Parathyroid adenoma (tissue), 2 donors: Measurements from ENCODE around the gene WNK3.

Experiments
- H2AFZ ChIP-seq: fragments of 300-600 bp; sonication (generic); one replicate; pipeline ENCODE4 v1.7.0; 2017; ENCODE audit warnings: antibody characterized with exemption, mild to moderate bottlenecking
- H3K27ac ChIP-seq: fragments of 300-600 bp; sonication (generic); one replicate; pipeline ENCODE4 v1.7.0; 2017
- H3K27me3 ChIP-seq: fragments of 300-600 bp; sonication (generic); one replicate; pipeline ENCODE4 v1.7.0; 2017; ENCODE audit warnings: low read length; ENCODE audit not compliant: control insufficient read depth, insufficient read depth
- H3K36me3 ChIP-seq: fragments of 300-600 bp; sonication (generic); one replicate; pipeline ENCODE4 v1.7.0; 2017; ENCODE audit warnings: low read length; ENCODE audit not compliant: control insufficient read depth, insufficient read depth
- H3K4me1 ChIP-seq: fragments of 300-600 bp; sonication (generic); one replicate; pipeline ENCODE4 v1.7.0; 2017; ENCODE audit warnings: control low read depth
- H3K4me2 ChIP-seq: fragments of 300-600 bp; sonication (generic); one replicate; pipeline ENCODE4 v1.7.0; 2017; ENCODE audit warnings: low read length
- H3K4me3 ChIP-seq: fragments of 300-600 bp; sonication (generic); one replicate; pipeline ENCODE4 v1.7.0; 2017; ENCODE audit warnings: low read depth, low read length
- H3K79me2 ChIP-seq: fragments of 300-600 bp; sonication (generic); one replicate; pipeline ENCODE4 v1.7.0; 2017; ENCODE audit warnings: control low read depth
- H3K9ac ChIP-seq: fragments of 300-600 bp; sonication (generic); one replicate; pipeline ENCODE4 v1.7.0; 2017; ENCODE audit warnings: mild to moderate bottlenecking
- H3K9me3 ChIP-seq: fragments of 300-600 bp; sonication (generic); one replicate; pipeline ENCODE4 v1.7.0; 2017; ENCODE audit warnings: low read length; ENCODE audit not compliant: control insufficient read depth
- TF ChIP-seq, protein P1 (sequence below): fragments of 300-600 bp; sonication (generic); IDR thresholded peaks from one replicate; pipeline ENCODE4 v1.7.0; 2017; ENCODE audit warnings: antibody characterized with exemption, mild to moderate bottlenecking
- donor health status: primary hyperparathyroidism.

Gene WNK3

GRCh38 chrX:54320067-54320466 lies 37.8 kb downstream of the WNK3 start:
- Histone ChIP-seq H3K4me1 (no peaks in the 10 kb centered on the region), H3K27ac (no peak overlapping the region)

GRCh38 chrX:54306379-54306778 lies 51.5 kb downstream of the WNK3 start:
- no peak overlapping the region for H3K9ac ChIP-seq
- no peaks in the 10 kb centered on the region for H3K79me2 ChIP-seq
- no peak overlapping the region for H3K4me2 ChIP-seq
- no peaks in the 10 kb centered on the region for H3K4me1 ChIP-seq
- H3K9me3 ChIP-seq: no peaks in the 10 kb centered on the region
- no peaks in the 10 kb centered on the region for H3K36me3 ChIP-seq
- H2AFZ ChIP-seq: no peak overlapping the region
- no peak overlapping the region for H3K27ac ChIP-seq
- TF ChIP-seq, protein P1, sequence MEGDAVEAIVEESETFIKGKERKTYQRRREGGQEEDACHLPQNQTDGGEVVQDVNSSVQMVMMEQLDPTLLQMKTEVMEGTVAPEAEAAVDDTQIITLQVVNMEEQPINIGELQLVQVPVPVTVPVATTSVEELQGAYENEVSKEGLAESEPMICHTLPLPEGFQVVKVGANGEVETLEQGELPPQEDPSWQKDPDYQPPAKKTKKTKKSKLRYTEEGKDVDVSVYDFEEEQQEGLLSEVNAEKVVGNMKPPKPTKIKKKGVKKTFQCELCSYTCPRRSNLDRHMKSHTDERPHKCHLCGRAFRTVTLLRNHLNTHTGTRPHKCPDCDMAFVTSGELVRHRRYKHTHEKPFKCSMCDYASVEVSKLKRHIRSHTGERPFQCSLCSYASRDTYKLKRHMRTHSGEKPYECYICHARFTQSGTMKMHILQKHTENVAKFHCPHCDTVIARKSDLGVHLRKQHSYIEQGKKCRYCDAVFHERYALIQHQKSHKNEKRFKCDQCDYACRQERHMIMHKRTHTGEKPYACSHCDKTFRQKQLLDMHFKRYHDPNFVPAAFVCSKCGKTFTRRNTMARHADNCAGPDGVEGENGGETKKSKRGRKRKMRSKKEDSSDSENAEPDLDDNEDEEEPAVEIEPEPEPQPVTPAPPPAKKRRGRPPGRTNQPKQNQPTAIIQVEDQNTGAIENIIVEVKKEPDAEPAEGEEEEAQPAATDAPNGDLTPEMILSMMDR: no peak
- H3K27me3 ChIP-seq: no peaks in the 10 kb centered on the region
- H3K4me3 ChIP-seq: no peak overlapping the region

More at GRCh38 chrX:54320067-54320466, 37.8 kb downstream of the WNK3 start:
- TF ChIP-seq, protein P1: no peak
- Histone ChIP-seq H3K9me3 (no peaks in the 10 kb centered on the region), H3K4me3 (no peak overlapping the region), H3K79me2 (no peaks in the 10 kb centered on the region), H3K36me3 (no peaks in the 10 kb centered on the region), H3K27me3 (no peaks in the 10 kb centered on the region), H3K4me2 (no peak overlapping the region), H3K9ac (no peak overlapping the region), H2AFZ (no peak overlapping the region)

DNA sequence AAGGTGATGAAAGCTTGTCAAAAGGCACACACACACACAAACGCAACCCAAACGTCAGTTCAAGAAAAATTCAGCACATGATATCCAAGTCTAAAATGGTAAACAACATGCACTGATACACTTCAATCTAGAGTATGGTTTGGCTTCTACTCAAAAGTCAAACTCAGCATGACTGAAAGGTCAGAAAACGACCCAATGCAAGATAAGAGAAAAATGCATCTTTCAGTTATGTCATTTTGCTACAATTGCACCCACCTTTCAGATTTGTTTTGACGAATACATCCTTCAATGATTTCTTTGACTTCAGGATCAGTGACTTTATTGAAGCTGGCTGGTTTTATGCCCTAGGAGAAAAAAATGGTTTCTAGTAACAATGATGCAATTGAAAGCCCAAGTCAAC lies 56.3 kb downstream of the WNK3 start:
- TF ChIP-seq, protein P1: no peak
- H2AFZ ChIP-seq: no peak overlapping the region
- H3K4me1 ChIP-seq: no peaks in the 10 kb centered on the region
- no peaks in the 10 kb centered on the region for H3K36me3 ChIP-seq
- no peak overlapping the region for H3K4me2 ChIP-seq
- H3K4me3 ChIP-seq: no peak overlapping the region
- H3K27ac ChIP-seq: no peak overlapping the region
- no peaks in the 10 kb centered on the region for H3K27me3 ChIP-seq
- H3K79me2 ChIP-seq: no peaks in the 10 kb centered on the region
- no peaks in the 10 kb centered on the region for H3K9me3 ChIP-seq
- no peak overlapping the region for H3K9ac ChIP-seq

DNA sequence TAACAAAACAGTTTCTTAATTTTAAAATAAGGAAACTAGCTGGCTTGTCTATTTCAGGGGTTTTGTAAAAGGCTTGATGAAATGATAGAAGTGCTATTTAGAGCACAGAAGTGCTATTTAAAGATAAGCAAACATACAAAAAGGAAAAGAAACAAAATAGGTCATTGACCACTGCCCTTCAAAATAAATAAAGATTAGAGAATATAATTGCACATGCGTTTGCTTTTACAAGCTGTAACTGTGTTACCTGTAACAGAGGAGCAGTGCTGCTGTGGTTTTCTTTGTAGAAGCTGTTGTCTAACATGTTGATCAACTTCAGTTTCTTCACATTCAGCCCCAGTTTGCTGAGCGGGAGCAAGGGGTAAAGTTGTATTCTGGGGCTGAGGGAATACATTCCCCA lies 63.5 kb downstream of the WNK3 start:
- no peaks in the 10 kb centered on the region for H3K9me3 ChIP-seq
- TF ChIP-seq, protein P1: no peak
- H3K36me3 ChIP-seq: no peaks in the 10 kb centered on the region
- H3K79me2 ChIP-seq: no peaks in the 10 kb centered on the region
- H3K4me3 ChIP-seq: no peak overlapping the region
- no peak overlapping the region for H3K4me2 ChIP-seq
- H2AFZ ChIP-seq: no peak overlapping the region
- H3K4me1 ChIP-seq: no peaks in the 10 kb centered on the region
- H3K27ac ChIP-seq: no peak overlapping the region
- no peak overlapping the region for H3K9ac ChIP-seq
- no peaks in the 10 kb centered on the region for H3K27me3 ChIP-seq

GRCh38 chrX:54292755-54293154 lies 65.1 kb downstream of the WNK3 start:
- no peak overlapping the region for H3K9ac ChIP-seq
- H2AFZ ChIP-seq: no peak overlapping the region
- no peak overlapping the region for H3K4me3 ChIP-seq
- H3K36me3 ChIP-seq: no peaks in the 10 kb centered on the region
- no peaks in the 10 kb centered on the region for H3K4me1 ChIP-seq
- TF ChIP-seq, protein P1: no peak
- H3K27ac ChIP-seq: no peak overlapping the region
- H3K27me3 ChIP-seq: no peaks in the 10 kb centered on the region
- no peaks in the 10 kb centered on the region for H3K9me3 ChIP-seq
- no peaks in the 10 kb centered on the region for H3K79me2 ChIP-seq
- H3K4me2 ChIP-seq: no peak overlapping the region
